ENCODE results near the gene EXOSC9.

EXOSC9 gene

DNA sequence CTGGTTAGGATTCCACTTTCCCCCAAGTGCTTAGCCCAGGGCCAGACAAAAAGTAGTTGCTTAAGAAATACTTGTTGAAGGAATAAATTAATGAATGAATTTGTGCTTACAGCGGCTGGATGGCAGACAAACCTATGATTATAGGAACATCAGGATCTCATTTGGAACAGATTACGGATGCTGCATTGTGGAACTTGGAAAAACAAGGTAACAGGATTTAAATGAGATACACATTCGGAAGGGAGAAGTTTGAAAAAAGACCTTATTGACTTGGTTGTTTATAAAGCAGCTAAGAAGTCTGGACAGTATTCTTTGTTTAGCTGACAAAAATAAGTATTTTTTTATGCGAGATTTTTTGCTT lies 572 bp downstream of the EXOSC9 start:
- no peak for DNase-seq (ENCODE audit: low read depth)
- TF ChIP-seq, protein P1, sequence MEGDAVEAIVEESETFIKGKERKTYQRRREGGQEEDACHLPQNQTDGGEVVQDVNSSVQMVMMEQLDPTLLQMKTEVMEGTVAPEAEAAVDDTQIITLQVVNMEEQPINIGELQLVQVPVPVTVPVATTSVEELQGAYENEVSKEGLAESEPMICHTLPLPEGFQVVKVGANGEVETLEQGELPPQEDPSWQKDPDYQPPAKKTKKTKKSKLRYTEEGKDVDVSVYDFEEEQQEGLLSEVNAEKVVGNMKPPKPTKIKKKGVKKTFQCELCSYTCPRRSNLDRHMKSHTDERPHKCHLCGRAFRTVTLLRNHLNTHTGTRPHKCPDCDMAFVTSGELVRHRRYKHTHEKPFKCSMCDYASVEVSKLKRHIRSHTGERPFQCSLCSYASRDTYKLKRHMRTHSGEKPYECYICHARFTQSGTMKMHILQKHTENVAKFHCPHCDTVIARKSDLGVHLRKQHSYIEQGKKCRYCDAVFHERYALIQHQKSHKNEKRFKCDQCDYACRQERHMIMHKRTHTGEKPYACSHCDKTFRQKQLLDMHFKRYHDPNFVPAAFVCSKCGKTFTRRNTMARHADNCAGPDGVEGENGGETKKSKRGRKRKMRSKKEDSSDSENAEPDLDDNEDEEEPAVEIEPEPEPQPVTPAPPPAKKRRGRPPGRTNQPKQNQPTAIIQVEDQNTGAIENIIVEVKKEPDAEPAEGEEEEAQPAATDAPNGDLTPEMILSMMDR (IDR thresholded peaks at IDR 0.05; ENCODE audit: insufficient read depth, low read depth, low read length, missing control alignments): no peak
- H3K4me3 ChIP-seq (ENCODE audit: low read length): peak overlapping the region; percentile 91

DNA sequence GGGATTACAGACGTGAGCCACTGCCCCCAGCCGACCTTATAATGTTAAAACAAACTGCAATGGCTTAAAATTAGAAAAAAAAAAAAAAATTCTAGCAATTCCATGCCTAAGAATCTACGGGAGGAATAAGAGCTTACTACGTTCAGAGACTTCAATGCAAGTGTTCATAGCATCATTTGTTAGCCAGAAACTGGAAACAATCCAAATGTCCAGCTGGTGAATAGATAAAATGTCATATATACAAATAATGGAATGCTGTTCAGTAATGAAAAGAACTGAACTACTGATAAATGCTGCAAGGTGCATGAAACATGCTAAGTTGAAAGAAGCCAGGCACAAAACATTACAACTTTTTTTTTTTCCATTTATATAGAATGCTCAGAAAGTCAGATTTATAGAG lies 5.3 kb downstream of the EXOSC9 start:
- no peak for DNase-seq (ENCODE audit: low read depth)
- TF ChIP-seq, protein P1 (IDR thresholded peaks at IDR 0.05; ENCODE audit: insufficient read depth, low read depth, low read length, missing control alignments): no peak
- no peak overlapping the region for H3K4me3 ChIP-seq (ENCODE audit: low read length)

DNA sequence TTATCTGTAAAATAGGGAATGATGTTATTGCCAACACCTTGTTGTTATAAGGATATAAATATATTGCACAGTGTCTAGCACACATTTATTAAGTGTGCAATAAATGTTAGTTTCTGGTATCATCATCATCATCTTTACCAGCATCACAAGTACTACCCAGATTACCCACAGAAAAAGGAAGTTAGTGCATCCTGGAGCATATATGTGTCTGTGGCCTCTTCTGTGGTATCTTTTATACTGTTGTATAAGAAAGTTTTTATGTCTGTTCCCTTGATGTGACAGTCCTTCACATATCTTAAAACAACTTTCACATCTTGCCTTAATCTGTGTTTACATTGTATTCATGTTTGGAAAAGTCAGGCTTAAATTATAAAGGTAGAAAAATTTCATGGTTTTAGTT lies 10.0 kb downstream of the EXOSC9 start:
- no peak overlapping the region for H3K4me3 ChIP-seq (ENCODE audit: low read length)
- TF ChIP-seq, protein P1 (IDR thresholded peaks at IDR 0.05; ENCODE audit: insufficient read depth, low read depth, low read length, missing control alignments): no peak
- no peak for DNase-seq (ENCODE audit: low read depth)

DNA sequence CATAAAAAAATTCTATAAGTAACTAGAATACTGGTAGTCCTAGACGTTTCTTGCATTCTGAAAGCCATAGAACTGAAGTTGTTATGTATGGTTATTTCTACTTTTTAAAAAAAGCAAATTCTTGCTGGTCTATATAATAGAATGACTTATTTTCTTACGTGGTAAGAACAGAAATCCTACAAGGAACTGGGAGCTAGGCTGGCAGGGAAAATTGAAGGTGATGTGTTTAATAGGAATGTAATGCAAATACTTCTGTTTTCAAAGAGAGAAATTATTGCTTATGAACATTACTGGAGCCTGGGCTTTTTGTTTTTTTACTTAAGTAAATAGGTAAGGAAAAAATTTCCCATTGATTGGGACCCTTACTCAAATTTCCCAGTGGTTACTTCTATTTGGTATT lies 13.6 kb downstream of the EXOSC9 start:
- TF ChIP-seq, protein P1 (IDR thresholded peaks at IDR 0.05; ENCODE audit: insufficient read depth, low read depth, low read length, missing control alignments): no peak
- DNase-seq (ENCODE audit: low read depth): no peak
- no peak overlapping the region for H3K4me3 ChIP-seq (ENCODE audit: low read length)

DNA sequence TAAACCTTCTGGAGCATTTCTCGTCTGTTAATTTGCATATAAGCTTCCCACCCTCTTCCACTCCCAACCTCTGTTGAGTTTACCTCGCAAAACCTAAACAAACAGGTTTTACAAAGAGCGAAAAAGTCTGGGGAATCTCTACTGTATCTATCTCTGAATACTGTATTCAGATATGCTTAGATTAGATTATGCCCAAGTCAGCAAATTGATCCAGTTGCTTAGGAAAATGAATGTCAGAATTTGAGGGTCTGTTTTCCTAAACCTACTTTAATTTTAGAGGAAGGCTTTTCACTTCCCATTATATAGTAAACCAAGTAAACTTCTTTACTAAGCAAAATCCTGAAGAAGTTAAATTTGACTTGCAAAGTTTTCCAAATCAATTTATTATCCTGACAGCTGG lies 15.9 kb downstream of the EXOSC9 start:
- H3K4me3 ChIP-seq (ENCODE audit: low read length): no peak overlapping the region
- DNase-seq (ENCODE audit: low read depth): no peak
- TF ChIP-seq, protein P1 (IDR thresholded peaks at IDR 0.05; ENCODE audit: insufficient read depth, low read depth, low read length, missing control alignments): no peak

DNA sequence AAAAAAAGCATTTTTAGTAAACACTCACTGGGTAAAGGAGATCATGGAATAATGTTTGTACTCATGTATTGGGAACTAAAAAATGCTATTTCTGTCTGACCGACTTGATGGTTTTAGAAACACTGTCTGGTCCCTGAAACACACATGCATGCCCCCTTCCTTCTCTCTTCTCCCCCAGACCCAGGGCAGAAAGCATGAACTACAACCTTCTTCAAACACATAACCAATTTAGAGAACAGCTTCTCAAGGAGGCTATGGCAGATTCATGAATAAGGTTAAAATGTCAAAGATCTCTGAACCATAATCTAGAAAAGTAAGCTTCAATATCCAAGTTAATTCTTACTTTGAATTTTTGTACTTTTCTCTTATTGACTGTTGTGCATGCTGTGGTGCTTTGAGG lies 16.6 kb downstream of the EXOSC9 start:
- no peak overlapping the region for H3K4me3 ChIP-seq (ENCODE audit: low read length)
- TF ChIP-seq, protein P1 (IDR thresholded peaks at IDR 0.05; ENCODE audit: insufficient read depth, low read depth, low read length, missing control alignments): no peak
- no peak for DNase-seq (ENCODE audit: low read depth)

DNA sequence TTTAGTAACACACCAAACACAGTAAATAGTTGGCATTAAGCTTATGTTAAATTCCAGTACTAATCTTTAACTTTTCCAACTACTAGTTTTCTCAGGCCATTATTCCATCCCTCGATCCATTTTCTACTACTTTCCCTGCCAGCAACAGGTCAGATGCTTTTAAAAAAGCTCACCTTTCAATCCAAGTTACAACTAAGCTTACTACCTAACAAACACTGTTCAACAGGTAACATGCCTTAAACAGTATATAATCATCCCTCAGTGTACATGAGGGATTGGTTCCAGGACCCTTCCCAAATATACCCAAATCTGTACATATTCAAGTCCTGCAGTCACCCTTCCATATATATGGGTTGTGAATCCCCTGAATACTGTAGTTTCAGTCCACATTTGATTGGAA lies 17.1 kb downstream of the EXOSC9 start:
- no peak overlapping the region for H3K4me3 ChIP-seq (ENCODE audit: low read length)
- no peak for DNase-seq (ENCODE audit: low read depth)
- TF ChIP-seq, protein P1 (IDR thresholded peaks at IDR 0.05; ENCODE audit: insufficient read depth, low read depth, low read length, missing control alignments): no peak

Measured in epithelial cell of esophagus (primary cell).